COR-L47 (cell line): Measurements from ENCODE around the gene TRAPPC4.
"Not testable (repeated sequence)": the region's sequence is repeated elsewhere in the genome, so short reads cannot be mapped to it uniquely, and the experiment has no call there.

ENCODE experiments used
- DNase-seq: peaks from one replicate; lab custom pipeline; 2025; lab: John Stamatoyannopoulos, UW

TRAPPC4 gene

DNA sequence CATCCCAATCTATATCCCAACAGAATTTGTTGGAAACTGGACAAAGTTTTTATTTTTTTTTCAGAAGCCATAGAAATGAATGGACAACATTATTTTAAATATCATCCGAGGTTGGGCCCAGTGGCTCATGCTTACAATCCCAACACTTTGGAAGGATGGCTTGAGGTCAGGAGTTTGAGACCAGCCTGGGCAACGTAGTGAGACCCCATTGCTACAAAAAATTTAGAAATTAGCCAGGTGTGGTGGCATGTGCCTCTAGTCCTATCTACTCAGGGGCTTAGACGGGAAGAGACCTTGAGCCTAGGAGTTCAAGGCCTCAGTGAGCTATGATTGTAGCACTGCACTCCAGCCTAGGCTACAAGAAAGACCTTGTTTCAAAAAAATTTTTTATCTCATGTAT is 16.2 kb downstream of the TRAPPC4 start:
- no peak for DNase-seq

DNA sequence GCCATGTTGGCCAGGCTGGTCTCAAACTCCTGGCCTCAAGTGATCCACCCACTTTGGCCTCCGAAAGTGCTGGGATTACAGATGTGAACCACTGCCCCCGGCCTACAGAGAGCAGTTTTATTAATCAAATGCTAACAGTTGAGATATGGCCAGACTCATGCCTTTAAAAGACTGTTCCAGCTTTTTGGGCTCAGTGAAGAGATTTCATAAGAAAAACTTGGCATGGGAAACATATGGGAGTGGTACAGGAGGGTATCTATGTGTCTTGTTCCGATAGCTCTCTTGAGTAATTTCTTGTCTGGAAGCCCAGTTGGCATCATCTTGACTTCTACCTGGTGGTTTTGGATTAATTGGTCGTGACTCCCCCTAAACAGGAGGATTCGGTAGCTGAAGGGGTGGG is 20.3 kb downstream of the TRAPPC4 start:
- DNase-seq = no peak

DNA sequence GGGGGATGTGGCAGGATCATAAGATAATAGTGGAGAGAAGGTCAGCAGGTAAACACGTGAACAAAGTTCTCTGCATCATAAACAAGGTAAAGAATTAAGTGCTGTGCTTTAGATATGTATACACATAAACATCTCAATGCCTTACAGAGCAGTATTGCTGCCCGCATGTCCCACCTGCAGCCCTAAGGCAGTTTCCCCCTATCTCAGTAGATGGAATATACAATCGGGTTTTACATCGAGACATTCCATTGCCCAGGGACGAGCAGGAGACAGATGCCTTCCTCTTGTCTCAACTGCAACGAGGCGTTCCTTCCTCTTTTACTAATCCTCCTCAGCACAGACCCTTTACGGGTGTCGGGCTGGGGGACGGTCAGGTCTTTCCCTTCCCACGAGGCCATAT is 20.9 kb downstream of the TRAPPC4 start:
- not testable (repeated sequence) for DNase-seq

DNA sequence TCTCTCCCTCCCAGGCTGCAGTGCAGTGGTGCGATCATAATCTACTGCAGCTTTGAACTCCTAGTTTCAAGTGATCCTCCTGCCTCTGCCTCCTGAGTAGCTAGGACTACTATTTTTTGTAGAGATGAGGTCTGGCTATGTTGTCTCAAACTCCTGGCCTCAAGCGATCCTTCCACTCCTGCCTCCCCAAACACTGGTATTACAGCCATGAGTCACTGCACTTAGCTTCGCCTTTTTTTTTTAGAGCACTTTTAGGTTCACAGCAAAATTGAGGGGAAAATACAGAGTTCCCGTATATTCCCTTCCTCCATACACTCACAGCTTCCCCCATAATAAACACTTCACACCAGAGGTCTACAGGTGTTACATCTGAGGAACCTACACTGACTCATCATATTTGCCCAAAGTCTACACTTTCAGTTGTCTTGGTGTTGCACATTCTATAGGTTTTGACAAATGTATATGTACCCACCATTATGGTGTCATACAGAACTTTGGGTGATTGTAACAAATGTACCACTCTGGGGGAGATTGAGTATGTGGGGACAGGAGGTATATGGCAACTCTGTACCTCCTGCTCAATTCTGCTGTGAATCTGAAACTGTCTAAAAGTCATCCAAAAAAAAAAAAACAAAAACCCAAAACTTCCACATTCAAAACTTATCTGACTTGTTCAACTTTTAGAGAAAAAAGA is 23.4 kb downstream of the TRAPPC4 start:
- DNase-seq = no peak

DNA sequence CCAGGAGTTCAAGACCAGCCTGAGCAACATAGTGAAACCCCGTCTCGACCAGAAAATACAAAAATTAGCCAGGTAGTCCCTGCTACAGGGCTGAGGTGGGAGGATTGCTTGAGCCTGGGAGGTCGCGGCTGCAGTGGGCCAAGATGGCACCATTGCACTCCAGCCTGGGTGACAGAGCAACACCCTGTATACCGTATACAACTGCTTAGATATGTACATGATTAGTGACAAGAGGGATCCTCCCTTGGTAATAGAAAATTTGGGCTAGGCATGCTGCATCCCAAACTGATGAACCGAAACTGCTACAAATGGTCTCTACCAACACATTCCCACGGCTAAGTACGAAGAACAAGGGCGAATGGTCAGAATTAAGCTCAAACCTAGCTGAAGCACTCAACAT is 24.4 kb downstream of the TRAPPC4 start:
- DNase-seq = no peak

DNA sequence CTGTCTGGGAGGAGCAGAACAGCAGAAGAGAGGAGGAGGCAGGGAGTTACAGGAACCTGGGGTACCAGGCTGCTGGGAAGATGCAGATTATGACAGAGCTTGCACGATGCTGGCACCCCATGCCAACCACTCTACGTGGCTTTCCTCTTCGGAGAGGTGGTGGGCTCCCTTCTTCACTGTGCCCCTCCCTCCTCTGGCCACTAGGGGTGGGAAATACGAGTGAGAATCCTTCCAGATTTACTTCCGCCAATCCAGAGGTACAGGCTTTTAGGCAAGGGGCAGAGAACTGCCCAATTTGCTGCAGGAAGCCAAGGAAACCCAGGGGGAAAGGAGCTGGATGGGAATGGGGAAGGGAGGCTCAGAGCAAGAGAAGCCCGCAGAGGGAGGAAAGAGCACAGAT is 26.1 kb downstream of the TRAPPC4 start:
- DNase-seq = no peak

DNA sequence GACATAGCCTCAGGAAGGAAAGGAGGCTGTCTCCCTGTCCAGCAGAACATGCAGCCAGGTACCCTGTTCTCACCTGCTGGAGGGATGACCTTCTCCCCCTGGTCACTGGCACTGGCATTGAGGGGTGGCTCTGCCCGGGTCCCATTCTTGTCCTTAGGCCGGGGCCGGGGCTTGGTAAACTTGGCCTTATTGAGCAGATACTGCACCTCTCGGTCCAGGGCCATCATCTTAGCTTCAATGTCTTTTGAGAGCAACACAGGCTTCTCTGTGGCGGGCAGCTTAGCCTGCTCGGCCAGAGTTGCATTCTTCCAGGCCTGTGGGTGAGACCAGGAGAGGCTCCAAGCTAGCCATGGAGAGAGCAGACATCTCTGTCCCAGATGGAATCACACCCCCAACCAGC is 27.9 kb downstream of the TRAPPC4 start:
- no peak for DNase-seq

DNA sequence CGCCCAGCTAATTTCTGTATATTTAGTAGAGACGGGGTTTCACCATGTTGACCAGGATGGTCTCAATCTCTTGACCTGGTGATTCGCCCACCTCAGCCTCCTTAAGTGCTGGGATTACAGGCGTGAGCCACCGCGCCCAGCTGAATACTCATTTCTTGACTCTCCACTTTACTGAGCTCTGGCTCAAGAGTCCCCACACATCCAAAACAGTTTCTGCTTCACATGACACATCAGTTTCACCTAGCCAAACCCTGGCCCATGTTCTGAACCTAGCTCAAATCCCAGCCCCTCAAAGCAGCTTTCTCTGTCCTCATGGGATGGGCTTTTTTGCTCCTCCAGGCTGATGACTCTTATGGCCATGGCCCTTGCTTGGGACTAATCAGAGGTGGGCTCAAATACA is 28.6 kb downstream of the TRAPPC4 start:
- DNase-seq = no peak

DNA sequence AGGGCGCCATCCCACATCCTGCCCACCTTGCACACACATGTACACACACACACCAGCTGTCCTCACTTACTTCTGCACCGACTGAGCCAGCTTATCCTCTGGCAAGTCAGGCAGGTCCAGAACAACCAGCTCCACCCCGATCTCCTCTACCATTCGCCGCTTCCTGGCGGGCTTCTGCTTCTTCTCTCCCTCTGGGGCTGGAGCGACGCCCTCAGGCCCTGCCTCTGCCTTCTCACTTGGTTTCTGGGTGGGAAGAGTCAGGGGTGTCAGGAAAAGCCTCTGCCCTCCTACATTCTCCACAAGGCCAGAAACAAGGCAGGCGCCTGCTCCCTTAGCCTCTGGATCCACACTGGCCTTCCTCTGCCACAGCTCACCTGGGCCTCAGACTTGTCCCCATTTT is 30.1 kb downstream of the TRAPPC4 start:
- no peak for DNase-seq

DNA sequence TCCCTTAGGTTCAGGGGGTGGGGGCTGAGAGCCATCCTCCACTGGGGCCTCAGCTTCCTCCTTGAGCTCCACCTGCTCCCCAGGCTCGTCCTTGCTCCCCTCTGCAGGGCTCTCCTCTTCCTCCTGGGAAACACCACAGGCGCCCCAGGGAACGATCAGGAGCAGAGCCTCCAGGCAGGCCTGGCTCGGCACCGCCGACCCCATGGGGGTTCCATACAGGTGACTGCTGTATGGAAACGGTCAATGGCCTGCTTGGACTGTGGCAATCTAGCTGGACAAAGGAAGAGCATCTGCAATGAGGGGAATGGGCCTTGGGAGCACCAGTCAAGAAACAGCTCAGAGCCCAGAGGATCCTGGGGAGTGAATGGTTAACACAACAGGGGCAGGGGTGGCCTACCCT is 30.5 kb downstream of the TRAPPC4 start:
- DNase-seq = no peak

DNA sequence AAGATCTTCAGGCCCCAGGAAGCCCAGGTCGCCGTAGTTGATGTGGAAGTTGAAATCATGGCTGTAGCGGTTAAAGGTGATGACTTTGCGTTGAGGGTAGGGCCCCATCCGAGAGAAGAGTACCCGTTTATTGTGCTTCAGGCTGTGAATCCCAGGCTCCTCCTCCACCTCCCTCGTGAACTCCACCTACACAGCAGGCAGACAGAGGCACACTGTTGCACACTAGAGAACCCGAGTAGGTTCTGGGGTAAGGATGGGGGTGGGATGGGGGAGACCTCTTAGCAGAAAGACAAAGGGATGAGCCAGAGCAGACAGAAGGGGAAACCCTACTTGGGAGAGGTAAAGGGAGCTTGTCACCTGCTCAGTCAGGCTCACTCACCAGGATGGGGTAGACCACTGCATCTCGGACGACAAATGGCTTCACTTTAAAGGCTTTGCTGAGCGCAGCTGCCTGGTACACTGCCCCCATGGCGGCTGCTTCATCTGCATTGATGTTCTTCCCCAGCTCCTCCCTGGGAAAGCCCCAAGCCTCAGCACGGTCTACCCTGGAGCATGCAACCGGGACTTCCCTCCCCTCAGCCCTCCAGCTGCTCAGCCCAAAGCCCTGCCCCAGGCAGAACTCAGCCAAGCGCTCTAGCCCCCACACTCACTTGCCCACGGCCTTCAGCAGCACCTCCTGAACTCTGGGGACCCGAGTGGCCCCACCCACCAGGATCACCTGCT is 33.0 kb downstream of the TRAPPC4 start:
- DNase-seq = no peak

DNA sequence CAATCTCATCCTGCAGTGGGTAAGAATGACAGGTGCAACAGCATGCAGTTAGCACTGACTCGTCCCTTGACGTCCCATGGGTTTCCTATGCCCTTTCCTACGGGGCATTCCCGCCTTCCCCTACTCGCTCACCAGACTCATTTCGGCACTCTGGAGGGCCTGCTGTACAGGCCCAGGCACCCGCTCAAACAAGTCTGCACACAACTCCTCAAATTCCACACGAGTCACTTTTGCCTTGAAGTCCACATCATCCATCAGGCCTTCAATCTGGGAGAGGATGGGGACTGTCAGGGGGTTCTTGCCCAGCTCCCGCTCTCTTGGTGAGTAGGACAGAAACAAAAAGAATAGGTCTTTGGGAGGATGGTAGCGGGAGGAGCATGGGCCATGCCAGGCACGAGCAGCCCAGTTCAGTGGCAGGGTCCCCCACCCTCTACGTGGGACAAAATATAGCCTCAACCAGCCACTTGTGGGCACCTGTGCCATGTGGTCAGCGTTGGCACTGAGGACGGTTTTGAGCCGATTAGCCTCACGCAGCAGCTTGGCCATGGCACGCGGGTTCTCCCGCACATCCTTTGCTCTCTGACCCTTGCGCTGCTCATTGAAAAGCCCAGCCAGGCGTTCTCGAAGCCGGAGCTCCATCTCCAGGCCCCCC is 33.7 kb downstream of the TRAPPC4 start:
- no peak for DNase-seq

DNA sequence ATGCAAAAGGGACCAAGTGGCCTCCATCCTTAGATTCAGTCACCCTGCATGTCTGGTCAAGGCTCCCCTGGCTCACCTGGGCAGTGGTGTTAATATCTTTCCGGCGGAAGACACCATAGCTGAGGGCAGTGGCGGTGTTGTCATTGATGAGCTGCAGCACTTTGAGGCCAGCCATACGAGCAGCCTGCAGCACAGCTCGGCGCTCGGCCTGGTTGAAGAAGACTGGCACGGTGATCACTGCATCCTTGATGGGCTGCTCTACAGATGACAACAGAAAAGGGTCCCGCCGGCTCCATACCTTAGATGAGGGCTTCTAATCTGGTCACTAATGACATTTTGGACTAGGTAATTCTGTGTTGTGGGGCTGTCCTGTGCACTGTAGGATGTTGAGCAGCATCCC is 35.9 kb downstream of the TRAPPC4 start:
- no peak for DNase-seq

DNA sequence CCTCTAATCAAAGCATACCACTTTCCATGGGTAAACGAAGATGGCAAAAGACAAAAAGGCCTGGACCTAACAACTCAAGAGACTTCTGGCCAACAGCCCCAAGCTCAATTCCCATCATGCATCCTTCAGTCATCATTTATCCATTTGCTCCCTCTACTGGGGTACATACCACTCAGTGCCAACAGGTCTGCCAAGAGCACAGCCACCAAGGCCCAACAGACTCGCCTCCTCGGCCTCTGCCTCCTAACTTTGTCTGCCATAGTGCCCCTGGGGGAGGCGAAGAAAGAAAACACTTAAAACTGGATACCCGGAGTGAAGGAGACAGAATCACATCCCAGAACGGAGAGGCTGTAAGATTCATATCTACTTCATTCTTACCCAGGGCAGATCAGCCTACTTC is 37.3 kb downstream of the TRAPPC4 start:
- DNase-seq = peak; percentile 14

DNA sequence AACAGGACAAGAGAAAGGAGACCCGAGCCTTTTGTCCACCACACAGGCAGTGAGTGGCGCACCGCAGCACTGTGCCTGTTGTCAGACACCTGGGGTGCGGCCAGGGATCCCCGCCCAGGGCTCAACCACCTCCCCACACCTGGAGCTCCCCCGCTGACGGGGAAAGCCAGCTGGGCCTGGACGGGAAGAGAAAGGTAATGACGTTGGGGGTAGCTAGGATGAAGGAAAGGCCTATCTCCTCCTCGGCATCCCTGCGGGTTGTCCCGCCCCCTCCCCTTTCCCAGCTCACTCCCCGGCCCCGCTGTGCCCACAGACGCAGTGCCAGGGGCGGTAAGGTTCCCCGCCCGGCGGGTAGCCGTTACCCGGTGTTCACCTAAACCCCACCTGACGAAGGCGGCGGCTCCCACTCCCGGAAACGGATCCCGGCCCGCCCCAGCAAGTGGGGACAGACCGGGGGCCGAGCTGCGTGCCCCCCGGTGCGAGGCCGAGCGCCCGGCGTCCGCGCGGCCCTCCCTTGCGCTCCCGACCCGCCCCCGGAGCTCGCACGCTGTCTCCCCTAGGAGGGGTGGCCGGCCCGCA is 37.9 kb downstream of the TRAPPC4 start:
- peak; percentile 60 for DNase-seq

DNA sequence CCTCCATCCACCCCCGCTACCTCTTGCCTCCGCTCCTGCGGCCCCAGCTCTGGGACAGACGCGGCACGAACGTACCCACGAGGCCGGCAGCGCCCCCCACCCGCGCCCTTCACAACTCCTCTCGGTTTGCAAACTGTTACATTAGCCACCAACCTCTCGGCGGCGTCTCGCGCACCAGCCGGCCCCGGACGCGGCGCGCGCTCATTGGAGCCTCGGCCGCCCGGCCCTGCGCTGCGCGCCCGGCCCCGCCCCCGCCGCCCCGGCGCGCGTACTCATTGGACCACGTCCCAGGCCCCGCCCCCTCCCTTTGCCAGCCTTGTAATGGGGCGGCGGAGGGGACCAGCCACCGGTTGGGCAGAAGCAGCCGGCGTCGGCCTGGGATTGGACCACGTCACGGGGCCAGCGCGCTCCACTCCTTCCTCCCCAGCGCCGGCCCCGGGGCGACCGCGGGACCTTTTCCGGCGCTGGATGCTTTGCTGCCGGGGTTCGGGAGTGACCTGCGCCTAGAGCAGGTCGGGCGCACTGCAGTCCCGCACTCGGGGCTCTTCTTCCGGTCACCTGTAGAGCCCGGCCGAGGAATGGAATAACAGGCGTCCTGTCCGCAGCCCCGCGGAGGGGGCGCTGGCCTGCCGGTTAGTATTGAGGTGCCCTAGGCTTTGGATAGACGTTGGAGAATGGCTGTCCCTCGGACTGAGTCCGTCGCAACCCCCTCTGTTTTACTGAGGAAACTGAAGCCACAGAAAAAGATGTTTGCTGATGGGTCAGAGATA is 38.6 kb downstream of the TRAPPC4 start, which contains the start of gene HYOU1:
HYOU1 (minus strand) TSS at position 206 of the 770 bp plus-strand sequence. CDS start 1,045 bp downstream, outside the sequence.
- peak; percentile 98 for DNase-seq

DNA sequence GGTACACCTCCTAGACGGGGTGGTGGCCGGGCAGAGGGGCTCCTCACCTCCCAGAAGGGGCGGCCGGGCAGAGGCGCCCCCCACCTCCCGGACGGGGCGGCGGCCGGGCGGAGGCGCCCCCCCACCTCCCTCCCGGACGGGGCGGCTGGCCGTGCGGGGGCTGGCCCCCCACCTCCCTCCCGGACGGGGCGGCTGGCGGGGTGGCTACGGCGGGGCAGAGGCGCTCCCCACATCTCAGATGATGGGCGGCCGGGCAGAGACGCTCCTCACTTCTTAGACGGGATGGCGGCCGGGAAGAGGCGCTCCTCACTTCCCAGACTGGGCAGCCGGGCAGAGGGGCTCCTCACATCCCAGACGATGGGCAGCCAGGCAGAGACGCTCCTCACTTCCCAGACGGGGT is 40.6 kb downstream of the TRAPPC4 start:
- not testable (repeated sequence) for DNase-seq

DNA sequence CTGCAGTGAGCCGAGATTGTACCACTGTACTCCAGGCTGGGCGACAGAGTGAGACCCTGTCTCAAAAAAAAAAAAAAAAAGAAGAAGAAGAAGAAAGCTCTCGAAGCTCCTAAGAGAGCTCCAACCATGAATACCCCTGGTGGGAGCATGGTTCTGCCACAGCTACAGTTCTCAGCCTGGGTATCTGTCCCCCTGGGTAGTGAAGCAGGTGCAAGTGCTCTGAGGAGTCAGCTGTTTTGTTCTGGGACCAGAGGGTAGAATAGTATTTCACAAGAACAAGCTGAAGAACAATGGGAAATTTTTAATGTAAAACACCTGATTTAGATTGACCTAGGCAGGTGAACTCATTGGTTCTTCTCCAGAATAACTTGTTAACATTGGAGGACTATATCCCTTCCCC is 42.7 kb downstream of the TRAPPC4 start:
- DNase-seq = no peak

DNA sequence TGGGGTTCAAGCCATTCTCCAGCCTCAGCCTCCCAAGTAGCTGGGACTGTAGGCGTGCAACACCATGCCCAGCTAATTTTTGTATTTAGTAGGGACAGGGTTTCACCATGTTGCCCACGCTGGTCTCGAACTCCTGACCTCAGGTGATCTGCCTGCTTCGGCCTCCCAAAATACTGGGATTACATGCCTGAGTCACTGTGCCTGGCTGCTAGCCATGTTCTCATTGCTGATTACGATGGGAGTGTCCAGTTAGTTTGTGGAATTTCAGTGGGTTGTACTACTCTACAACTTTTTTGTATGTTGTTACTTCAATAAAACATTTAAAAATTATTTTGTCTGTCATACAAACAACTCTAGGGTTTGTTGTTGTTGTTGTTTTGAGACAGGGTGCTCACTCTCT is 44.2 kb downstream of the TRAPPC4 start:
- DNase-seq = no peak

DNA sequence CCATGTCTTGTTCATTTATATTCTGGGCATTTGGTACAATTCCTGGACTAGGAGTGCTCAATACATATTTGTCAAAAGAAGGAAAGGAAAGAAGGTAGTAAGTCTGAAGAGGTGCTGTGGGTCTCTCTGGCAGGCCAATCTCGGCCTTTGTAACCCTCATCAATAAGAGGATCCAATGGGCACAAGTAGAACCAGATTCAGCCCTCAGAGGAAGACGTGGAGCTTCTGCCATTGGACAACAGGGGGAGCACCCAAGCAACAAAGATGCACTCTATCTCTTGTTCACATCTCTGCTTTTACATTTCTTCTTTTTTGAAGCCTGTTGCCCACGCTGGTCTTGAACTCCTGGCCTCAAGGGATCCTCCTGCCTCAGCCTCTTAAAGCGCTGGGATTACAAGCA is 46.8 kb downstream of the TRAPPC4 start:
- no peak for DNase-seq

DNA sequence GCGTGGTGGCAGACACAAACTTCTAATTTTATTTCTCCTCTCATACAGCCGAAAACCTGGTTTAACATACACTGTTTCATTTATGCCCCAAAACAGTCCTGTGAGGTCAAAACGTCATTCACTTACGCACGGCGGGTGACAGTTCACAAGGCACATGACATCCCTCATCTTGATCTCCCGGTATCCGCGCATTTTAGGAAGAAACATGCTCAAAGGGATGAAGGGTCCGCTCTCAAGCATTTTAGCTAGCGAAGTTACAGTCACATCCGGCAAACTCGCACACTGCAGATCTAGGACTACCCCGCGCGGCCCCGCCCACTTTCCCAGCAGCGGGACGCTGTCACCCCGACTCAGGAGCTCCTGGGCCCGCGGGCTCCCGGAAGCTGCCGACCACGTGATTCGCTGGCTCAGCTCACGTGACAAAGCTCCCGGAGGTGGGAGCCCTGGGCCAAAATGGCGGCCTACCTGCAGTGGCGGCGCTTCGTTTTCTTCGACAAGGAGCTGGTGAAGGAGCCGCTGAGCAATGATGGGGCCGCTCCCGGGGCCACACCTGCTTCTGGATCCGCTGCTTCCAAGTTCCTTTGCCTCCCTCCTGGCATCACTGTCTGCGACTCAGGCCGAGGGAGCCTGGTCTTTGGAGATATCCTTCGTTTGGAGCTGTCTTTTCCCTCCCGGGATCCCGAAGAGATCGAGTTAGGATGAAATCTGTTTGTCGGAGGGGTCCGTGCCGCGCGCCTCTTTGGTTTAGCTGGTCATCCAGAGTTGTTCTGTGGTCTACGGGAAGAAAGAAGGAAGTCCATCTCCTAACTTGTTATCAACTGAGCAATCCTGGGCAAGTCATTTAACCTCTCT is 49.0 kb downstream of the TRAPPC4 start, which contains the start of gene VPS11:
VPS11 (plus strand) TSS at position 448 of the 852 bp plus-strand sequence; CDS start at position 454, 6 bp downstream.
- peak; percentile 92 for DNase-seq
